GM12891 (cell line): Measurements from ENCODE around the gene DCDC1.

Source experiments
- POLR2A ChIP-seq: IDR thresholded peaks from 2 replicates; pipeline ENCODE4 v1.6.1; 2011; ENCODE audit warnings: low read depth, low read length, control low read depth
- POLR2AphosphoS5 ChIP-seq: IDR thresholded peaks from 2 replicates; pipeline ENCODE4 v1.6.1; 2011; ENCODE audit warnings: low read depth, low read length, control low read depth
- SPI1 ChIP-seq: IDR thresholded peaks from 2 replicates; pipeline ENCODE4 v1.6.1; 2011; ENCODE audit warnings: low read depth, low read length, control low read depth
- TAF1 ChIP-seq: IDR thresholded peaks from 2 replicates; pipeline ENCODE4 v1.6.1; 2011; ENCODE audit warnings: low read depth, low read length, control low read depth

GRCh38 chr11:31337806-31338205 is 31.7 kb downstream of the DCDC1 start:
- no peak for TF ChIP-seq POLR2A
- no peak for TF ChIP-seq POLR2AphosphoS5
- no peak for TF ChIP-seq SPI1
- no peak for TF ChIP-seq TAF1
